Liver (tissue), 9 donors: ENCODE results near the gene GPR152. TPM values are rescaled to one million over a fixed set of nuclear protein-coding genes. Genes with fewer than 3 reads are reported as not detected.

Experiments used
- DNase-seq: peaks from one replicate; pipeline ENCODE4 v3.0.0-alpha.2; 2017; ENCODE audit warnings: low spot score
- H3K27ac ChIP-seq, 2 donors: one replicate each; pipeline ENCODE4 v1.7.0; 2013; ENCODE audit warnings: inconsistent platforms in 2 of 2, low read length in 2 of 2, control low read depth in 1 of 2, low read depth in 1 of 2, mild to moderate bottlenecking in 1 of 2
- H3K27me3 ChIP-seq, 4 donors: one replicate each; pipeline versions ENCODE4 v1.6.1 to v1.7.0; 2013; ENCODE audit warnings: low read length in 3 of 4, inconsistent platforms in 1 of 4, mild to moderate bottlenecking in 1 of 4, moderate library complexity in 1 of 4; ENCODE audit not compliant: control insufficient read depth in 4 of 4, insufficient read depth in 4 of 4
- H3K36me3 ChIP-seq, 4 donors: one replicate each; pipeline versions ENCODE4 v1.6.1 to v1.7.0; 2013; ENCODE audit warnings: low read length in 3 of 4, mild to moderate bottlenecking in 3 of 4, low read depth in 1 of 4, moderate library complexity in 1 of 4; ENCODE audit not compliant: control insufficient read depth in 4 of 4, insufficient read depth in 3 of 4
- H3K4me1 ChIP-seq, 4 donors: one replicate each; pipeline versions ENCODE4 v1.6.1 to v1.7.0; 2013; ENCODE audit warnings: low read length in 3 of 4, mild to moderate bottlenecking in 3 of 4, moderate library complexity in 1 of 4; ENCODE audit not compliant: control insufficient read depth in 4 of 4, insufficient read depth in 4 of 4
- H3K4me3 ChIP-seq, 3 donors: one replicate each; pipeline versions ENCODE4 v1.6.1 to v1.7.0; 2013; ENCODE audit warnings: low read length in 3 of 3, control low read depth in 1 of 3, low read depth in 1 of 3, mild to moderate bottlenecking in 1 of 3
- H3K9ac ChIP-seq, 2 donors: one replicate each; pipeline ENCODE4 v1.7.0; 2013; ENCODE audit warnings: low read length in 2 of 2, mild to moderate bottlenecking in 2 of 2, moderate library complexity in 2 of 2, control low read depth in 1 of 2, low read depth in 1 of 2
- H3K9me3 ChIP-seq, 4 donors: one replicate each; pipeline versions ENCODE4 v1.6.1 to v1.7.0; 2013; ENCODE audit warnings: low read length in 3 of 4; ENCODE audit not compliant: control insufficient read depth in 4 of 4
- ATF3 ChIP-seq: IDR thresholded peaks from 2 replicates; pipeline ENCODE4 v1.6.1; 2016; ENCODE audit warnings: antibody characterized with exemption
- CTCF ChIP-seq: fragments of 150-350 bp; IDR thresholded peaks from 2 replicates; pipeline ENCODE4 v1.5.1; 2017; ENCODE audit warnings: improper control_type of control experiment, low read depth, low read length; ENCODE audit not compliant: missing input control
- EGR1 ChIP-seq, 2 donors: IDR thresholded peaks; 2 replicates each; pipeline ENCODE4 v1.6.1; 2016 to 2018; ENCODE audit warnings: antibody characterized with exemption in 2 of 2, low read depth in 2 of 2
- FOXA1 ChIP-seq: IDR thresholded peaks from 2 replicates; pipeline ENCODE4 v1.6.1; 2016; ENCODE audit warnings: antibody characterized with exemption
- FOXA2 ChIP-seq: IDR thresholded peaks from 2 replicates; pipeline ENCODE4 v1.6.1; 2016; ENCODE audit warnings: antibody characterized with exemption
- GABPA ChIP-seq, 2 donors: IDR thresholded peaks in 1 of 2; conservative IDR thresholded peaks in 1 of 2; 2 replicates each; pipeline ENCODE4 v1.6.1; 2016; ENCODE audit warnings: antibody characterized with exemption in 2 of 2, mild to moderate bottlenecking in 1 of 2, moderate library complexity in 1 of 2
- HNF4A ChIP-seq, 2 donors: conservative IDR thresholded peaks; 2 replicates each; pipeline ENCODE4 v1.6.1; 2016; ENCODE audit warnings: antibody characterized with exemption in 2 of 2, mild to moderate bottlenecking in 2 of 2
- HNF4G ChIP-seq: IDR thresholded peaks from 2 replicates; pipeline ENCODE4 v1.6.1; 2016; ENCODE audit warnings: antibody characterized with exemption
- JUND ChIP-seq, 2 donors: IDR thresholded peaks; 2 replicates each; pipeline ENCODE4 v1.6.1; 2016; ENCODE audit warnings: antibody characterized with exemption in 2 of 2
- MAX ChIP-seq: IDR thresholded peaks from 2 replicates; pipeline ENCODE4 v1.6.1; 2016; ENCODE audit warnings: antibody characterized with exemption
- NR2F2 ChIP-seq: IDR thresholded peaks from 2 replicates; pipeline ENCODE4 v1.6.1; 2016; ENCODE audit warnings: antibody characterized with exemption
- RAD21 ChIP-seq, 2 donors: IDR thresholded peaks; 2 replicates each; pipeline ENCODE4 v1.6.1; 2016; ENCODE audit warnings: antibody characterized with exemption in 2 of 2, mild to moderate bottlenecking in 2 of 2
- REST ChIP-seq: IDR thresholded peaks from 2 replicates; pipeline ENCODE4 v1.6.1; 2016; ENCODE audit warnings: antibody characterized with exemption, mild to moderate bottlenecking
- RXRA ChIP-seq, 2 donors: IDR thresholded peaks; 2 replicates each; pipeline ENCODE4 v1.6.1; 2017 to 2018; ENCODE audit warnings: antibody characterized with exemption in 2 of 2, mild to moderate bottlenecking in 1 of 2
- SP1 ChIP-seq: IDR thresholded peaks from 2 replicates; pipeline ENCODE4 v1.6.1; 2018; ENCODE audit warnings: antibody characterized with exemption, mild to moderate bottlenecking
- TAF1 ChIP-seq: conservative IDR thresholded peaks from 2 replicates; pipeline ENCODE4 v1.6.1; 2016; ENCODE audit warnings: antibody characterized with exemption, mild to moderate bottlenecking
- YY1 ChIP-seq: IDR thresholded peaks from 2 replicates; pipeline ENCODE4 v1.6.1; 2016; ENCODE audit warnings: antibody characterized with exemption, mild to moderate bottlenecking
- ZBTB33 ChIP-seq: IDR thresholded peaks from 2 replicates; pipeline ENCODE4 v1.6.1; 2016; ENCODE audit warnings: antibody characterized with exemption
- WGBS: extraction: QIAGEN DNeasy Blood & Tissue Kit; methylation state at CpG from one replicate; pipeline ENCODE4 v1.1.7; 2013; 5-methylcytosine and 5-hydroxymethylcytosine counted together
- polyA plus RNA-seq, 2 donors: library from polyadenylated mRNA; stranded (reverse) in 1 of 2; unstranded in 1 of 2; fragments of 200-250 nt in 1 of 2; fragments of >200 nt in 1 of 2; fragmentation: Nextera tagmentation in 1 of 2; extraction: Ambion mirVana in 1 of 2; gene quantifications; one replicate each; pipeline versions ENCODE4 v1.2.1 to v1.2.3, GENCODE V29; 2013 to 2015
- total RNA-seq, 2 donors: library from RNA; depleted of rRNA; stranded (reverse); fragments of >200 nt; gene quantifications; one replicate each; pipeline ENCODE4 v1.2.3, GENCODE V29; 2014
- donor health status: healthy.
- donor health status: healthy.
- donor health status: healthy.
- donor health status: healthy.
- donor health status: healthy.

Gene GPR152
- total and polyA plus RNA-seq, 4 donors: not detected

GRCh38 chr11:67482827-67483798 is 30.6 kb upstream of the GPR152 start, which contains the start of gene AIP:
AIP (plus strand) TSS chr11:67483026; CDS start chr11:67483159, 133 bp downstream.
- H3K9me3 ChIP-seq: no peaks in the 10 kb centered on the region
- no peaks in the 10 kb centered on the region for H3K27me3 ChIP-seq
- H3K9ac ChIP-seq: peak within 1 kb of the TSS; percentile 68 to 79
- H3K4me3 ChIP-seq: peak within 1 kb of the TSS; percentile 53 to 65 (median 61)
- 11% methylated on average over 60 of the region's 60 CpGs for WGBS
- TF ChIP-seq SP1 (peak; percentile 67), ZBTB33 (peak; percentile 74), GABPA (IDR thresholded peaks at IDR 0.05 in 1 of 2, conservative IDR thresholded peaks at IDR 0.05 in 1 of 2) (peak in 1 of 2 donors; percentile 86), YY1 (peak; percentile 100), CTCF (peak; percentile 18), EGR1 (IDR thresholded peaks at IDR 0.05; ENCODE audit: low read depth in 2 of 2) (no peak), RAD21 (IDR thresholded peaks at IDR 0.05) (peak in 1 of 2 donors; percentile 47), JUND (IDR thresholded peaks at IDR 0.05) (no peak), RXRA (IDR thresholded peaks at IDR 0.05) (peak; percentile 10 to 13), NR2F2 (no peak), ATF3 (no peak), HNF4G (peak; percentile 72), FOXA1 (no peak), MAX (peak; percentile 100), REST (peak; percentile 62), FOXA2 (no peak), HNF4A (conservative IDR thresholded peaks at IDR 0.05) (peak in 1 of 2 donors; percentile 34), TAF1 (no peak)
- H3K4me1 ChIP-seq: peaks cover 10 to 25% (median 15%) of the 10 kb centered on the region in 4 donors
- H3K27ac ChIP-seq: peak within 1 kb of the TSS; percentile 62 to 74
- peaks cover 2 to 5% (median 3%) of the 10 kb centered on the region in 4 donors for H3K36me3 ChIP-seq
- DNase-seq: peak; percentile 98
